NCI-H526 (cell line): ENCODE results near the gene RBM12.

ENCODE experiments used
- DNase-seq, 2 experiments: peaks; one replicate each; lab custom pipeline; 2025; lab: John Stamatoyannopoulos, UW

The RBM12 gene

DNA sequence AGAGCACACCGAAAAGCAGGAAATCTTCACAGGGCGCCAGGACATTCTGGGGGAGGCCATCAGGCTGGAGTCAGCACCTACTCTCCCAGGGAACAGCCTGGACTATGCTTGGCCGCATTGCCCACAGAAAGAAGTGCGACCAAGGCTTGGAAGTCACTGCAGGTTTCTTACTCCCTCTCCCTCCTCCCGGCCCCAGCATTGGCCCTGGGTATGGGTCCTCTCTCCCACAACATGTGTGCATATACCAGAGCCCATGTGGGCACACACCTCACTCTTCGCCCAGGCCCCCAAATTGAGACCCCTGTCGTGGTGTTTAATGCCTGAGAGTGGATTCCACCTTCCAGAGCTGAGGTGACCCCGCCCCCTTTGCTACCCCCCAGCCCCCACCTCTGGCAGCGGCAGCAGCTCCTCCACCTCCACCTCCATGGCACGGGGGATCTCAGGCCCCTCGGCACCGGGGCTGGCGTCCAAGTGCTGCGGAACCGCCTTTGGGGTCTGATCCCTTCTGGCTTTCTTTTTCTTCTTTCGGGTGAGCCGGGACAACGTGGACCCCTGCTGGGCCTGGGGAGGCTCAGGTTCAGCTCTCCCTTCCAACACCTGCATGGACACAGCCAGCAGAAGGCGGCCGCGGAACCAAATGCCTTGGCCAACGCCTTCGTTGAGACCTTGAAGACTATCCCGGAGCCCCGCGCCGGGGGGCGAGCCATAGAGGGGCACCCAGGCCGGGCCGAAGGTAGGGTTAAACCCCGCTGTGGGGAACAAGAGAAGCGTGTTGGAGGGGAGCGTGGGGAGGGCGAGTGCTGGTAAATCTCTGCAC is 64.3 kb downstream of the RBM12 start:
- no peak for DNase-seq

DNA sequence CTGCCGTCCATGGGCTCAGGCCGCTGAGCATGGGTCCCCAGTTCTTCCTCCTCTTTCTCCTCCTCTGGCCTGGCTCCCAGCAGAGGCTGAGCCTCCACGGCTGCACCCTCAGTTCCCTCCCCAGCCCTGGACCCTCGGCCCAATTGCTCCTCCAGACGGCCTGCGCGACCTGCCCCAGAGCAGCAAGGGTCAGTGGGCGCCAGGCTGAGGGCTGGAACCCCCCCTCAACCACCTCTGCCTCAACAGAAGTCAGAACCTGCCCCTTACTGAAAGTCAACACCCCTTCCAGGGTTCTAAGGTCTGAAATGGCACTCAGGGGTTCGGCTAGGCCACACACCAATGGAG is 65.0 kb downstream of the RBM12 start:
- DNase-seq, result no peak
